Cerebellar nuclear complex (tissue), 1 donor: ENCODE results near the gene KIF18B.
A peak's percentile ranks its signal among the peaks of the same experiment; 100 is the strongest.

Experiments used
- DNase-seq, 2 experiments: peaks; one replicate each; lab custom pipeline; 2025; lab: John Stamatoyannopoulos, UW

KIF18B gene

GRCh38 chr17:44905006-44906000, 42.3 kb downstream of the KIF18B start:
- no peak for DNase-seq

GRCh38 chr17:44904001-44904984, 43.3 kb downstream of the KIF18B start:
- DNase-seq, result no peak

GRCh38 chr17:44903012-44903685, 44.4 kb downstream of the KIF18B start:
- DNase-seq, result no peak

- no peak for DNase-seq
Observed at GRCh38 chr17:44902135-44902760, 45.3 kb downstream of the KIF18B start.

- no peak for DNase-seq
Observed at GRCh38 chr17:44901411-44901921, 46.1 kb downstream of the KIF18B start.

- no peak for DNase-seq
Observed at GRCh38 chr17:44900894-44901293, 46.7 kb downstream of the KIF18B start.

GRCh38 chr17:44899074-44899782, 48.3 kb downstream of the KIF18B start, which contains the start of gene EFTUD2:
TSS of gene EFTUD2 (minus strand) at chr17:44899445. CDS start at chr17:44894521, 4,924 bp downstream.
- DNase-seq, result peak in 1 of 2 experiments; percentile 72

- DNase-seq, result no peak
Observed at GRCh38 chr17:44898768-44899073, 48.9 kb downstream of the KIF18B start.

GRCh38 chr17:44894642-44895041, 52.9 kb downstream of the KIF18B start:
- no peak for DNase-seq

- DNase-seq, result no peak
Observed at GRCh38 chr17:44892250-44892649, 55.3 kb downstream of the KIF18B start.

GRCh38 chr17:44889003-44889402, 58.6 kb downstream of the KIF18B start:
- no peak for DNase-seq

GRCh38 chr17:44887971-44888954, 59.3 kb downstream of the KIF18B start:
- DNase-seq, result no peak

GRCh38 chr17:44887016-44887415, 60.6 kb downstream of the KIF18B start:
- DNase-seq, result no peak

GRCh38 chr17:44884941-44885340, 62.6 kb downstream of the KIF18B start:
- DNase-seq, result no peak

- no peak for DNase-seq
Observed at GRCh38 chr17:44881145-44881544, 66.4 kb downstream of the KIF18B start.

- DNase-seq, result no peak
Observed at GRCh38 chr17:44880062-44880461, 67.5 kb downstream of the KIF18B start.

GRCh38 chr17:44879376-44879775, 68.2 kb downstream of the KIF18B start:
- no peak for DNase-seq

GRCh38 chr17:44878627-44879221, 68.8 kb downstream of the KIF18B start:
- DNase-seq, result peak in 1 of 2 experiments; percentile 34

- no peak for DNase-seq
Observed at GRCh38 chr17:44877121-44877520, 70.5 kb downstream of the KIF18B start.
